T-helper 9 cell (primary cell): ENCODE results near the gene AIFM3.
"Not testable (repeated sequence)": the region's sequence is repeated elsewhere in the genome, so short reads cannot be mapped to it uniquely, and the experiment has no call there.

Source experiments
- DNase-seq: peaks from one replicate; pipeline ENCODE4 v3.0.0-alpha.2; 2020
- total RNA-seq, 2 donors: gene quantifications; one replicate each; lab custom pipeline; 2026; lab: John Stamatoyannopoulos, UW

AIFM3 gene
- 0.48 to 0.56 reads per million in 2 donors for total RNA-seq

- DNase-seq: no peak
These were observed at the start of gene AIFM3 for GRCh38 chr22:20966883-20967696. Gene AIFM3 (plus strand): TSS chr22:20967255. CDS start chr22:20967945, 690 bp downstream.

GRCh38 chr22:20918663-20919218 is 48.3 kb upstream of the AIFM3 start:
- DNase-seq: no peak

- DNase-seq: no peak
These were observed 47.3 kb upstream of the AIFM3 start for GRCh38 chr22:20919718-20920117.

GRCh38 chr22:20920881-20921203 is 46.2 kb upstream of the AIFM3 start:
- DNase-seq: no peak

- no peak for DNase-seq
These were observed 44.8 kb upstream of the AIFM3 start for GRCh38 chr22:20922141-20922751.

- DNase-seq: no peak
These were observed 40.8 kb upstream of the AIFM3 start for GRCh38 chr22:20926243-20926642.

GRCh38 chr22:20927940-20928572 is 39.0 kb upstream of the AIFM3 start:
- no peak for DNase-seq

- no peak for DNase-seq
These were observed 38.5 kb upstream of the AIFM3 start for GRCh38 chr22:20928573-20928967.

- no peak for DNase-seq
These were observed 37.1 kb upstream of the AIFM3 start for GRCh38 chr22:20930004-20930403.

GRCh38 chr22:20930435-20930834 is 36.6 kb upstream of the AIFM3 start:
- not testable (repeated sequence) for DNase-seq

GRCh38 chr22:20931126-20931654 is 35.9 kb upstream of the AIFM3 start:
- no peak for DNase-seq

GRCh38 chr22:20933910-20934309 is 33.1 kb upstream of the AIFM3 start:
- no peak for DNase-seq

GRCh38 chr22:20935049-20935448 is 32.0 kb upstream of the AIFM3 start:
- not testable (repeated sequence) for DNase-seq

- not testable (repeated sequence) for DNase-seq
These were observed 31.1 kb upstream of the AIFM3 start for GRCh38 chr22:20935780-20936539.

GRCh38 chr22:20937031-20937793 is 29.8 kb upstream of the AIFM3 start:
- DNase-seq: no peak

- DNase-seq: no peak
These were observed 29.0 kb upstream of the AIFM3 start for GRCh38 chr22:20937794-20938671.

- DNase-seq: not testable (repeated sequence)
These were observed 27.4 kb upstream of the AIFM3 start for GRCh38 chr22:20939457-20940185.

- no peak for DNase-seq
These were observed 26.8 kb upstream of the AIFM3 start for GRCh38 chr22:20940186-20940651.

- no peak for DNase-seq
These were observed 26.1 kb upstream of the AIFM3 start for GRCh38 chr22:20940904-20941385.
